Natural killer cell (primary cell): ENCODE measurements around the gene HTT-AS. TPM values are rescaled to one million over a fixed set of nuclear protein-coding genes. Genes with fewer than 3 reads are reported as not detected.

Experiments used
- ATAC-seq, 3 donors: fragments of 150-1000 bp in 2 of 3; fragments of 200-7000 bp in 1 of 3; cut with Tn5 transposase; 1 replicate in 1 of 3; 2 replicates in 2 of 3; pipeline ENCODE4 v1.10.0; 2021; ENCODE audit warnings: mild to moderate bottlenecking in 2 of 3, moderate library complexity in 2 of 3
- DNase-seq, 2 donors: peaks; one replicate each; pipeline versions ENCODE4 v3.0.0 to v3.0.0-alpha.2; 2013 to 2021; ENCODE audit warnings: mixed read lengths in 1 of 2
- H3K27ac ChIP-seq: one replicate; pipeline ENCODE4 v1.5.1; 2013; ENCODE audit warnings: mild to moderate bottlenecking, low read length
- H3K27me3 ChIP-seq: one replicate; pipeline ENCODE4 v1.6.1; 2013; ENCODE audit warnings: low read length; ENCODE audit not compliant: control insufficient read depth, insufficient read depth
- H3K36me3 ChIP-seq: one replicate; pipeline ENCODE4 v1.6.1; 2013; ENCODE audit warnings: low read length; ENCODE audit not compliant: control insufficient read depth, insufficient read depth
- H3K4me1 ChIP-seq: one replicate; pipeline ENCODE4 v1.6.1; 2013; ENCODE audit warnings: low read length; ENCODE audit not compliant: control insufficient read depth, insufficient read depth
- H3K4me3 ChIP-seq: one replicate; pipeline ENCODE4 v1.5.1; 2013; ENCODE audit warnings: low read length
- H3K9me3 ChIP-seq: one replicate; pipeline ENCODE4 v1.6.1; 2013; ENCODE audit warnings: low read length; ENCODE audit not compliant: control insufficient read depth, insufficient read depth
- H3K27ac Mint-ChIP-seq, 2 donors: one replicate each; pipeline ENCODE4 v1.8.0; 2022; ENCODE audit warnings: mild to moderate bottlenecking in 2 of 2, mixed read lengths in 2 of 2, moderate library complexity in 1 of 2
- H3K27me3 Mint-ChIP-seq, 2 donors: one replicate each; pipeline ENCODE4 v1.8.0; 2022; ENCODE audit warnings: low read depth in 2 of 2, mixed read lengths in 2 of 2
- H3K36me3 Mint-ChIP-seq: one replicate; pipeline ENCODE4 v1.8.0; 2022; ENCODE audit warnings: mixed read lengths
- H3K4me1 Mint-ChIP-seq, 2 donors: one replicate each; pipeline ENCODE4 v1.8.0; 2022; ENCODE audit warnings: mixed read lengths in 2 of 2
- H3K4me3 Mint-ChIP-seq: one replicate; pipeline ENCODE4 v1.8.0; 2022; ENCODE audit warnings: mild to moderate bottlenecking, moderate library complexity, mixed read lengths
- H3K9me3 Mint-ChIP-seq, 2 donors: one replicate each; pipeline ENCODE4 v1.8.0; 2022; ENCODE audit warnings: mixed read lengths in 2 of 2
- CTCF ChIP-seq: fragments of 200-600 bp; IDR thresholded peaks from one replicate; pipeline ENCODE4 v1.8.0; 2022; ENCODE audit warnings: antibody characterized with exemption
- WGBS: methylation state at CpG from one replicate; pipeline ENCODE4 v1.1.7; 2013; ENCODE audit warnings: missing lambda C conversion rate; ENCODE audit not compliant: insufficient coverage; 5-methylcytosine and 5-hydroxymethylcytosine counted together
- intact Hi-C: fragments of 100-400 bp; cut with micrococcal nuclease; formaldehyde crosslinking; loops from one replicate; pipeline ENCODE4 v1.14.2; 2022
- total RNA-seq, 4 donors: library from RNA; stranded (reverse); fragments of 120-200 nt in 1 of 4; gene quantifications; one replicate each; pipeline versions ENCODE4 v1.2.3 to v1.2.4, GENCODE V29; 2013 to 2022

HTT-AS gene
- total RNA-seq, 3 donors from 2014 or later (not counting 1 experiment from before 2014, with no cell fraction given): not detected

GRCh38 chr4:3037957-3038461 lies 36.3 kb downstream of the HTT-AS start:
- Mint-ChIP-seq H3K27ac (peak overlapping the region; percentile 72 to 74), H3K9me3 (no peaks in the 10 kb centered on the region), H3K27me3 (peaks cover 0 to 3% of the 10 kb centered on the region in 2 donors), H3K4me3 (peak overlapping the region; percentile 86), H3K36me3 (no peaks in the 10 kb centered on the region), H3K4me1 (peaks cover 51 to 52% of the 10 kb centered on the region in 2 donors)
- Histone ChIP-seq H3K9me3 (no peaks in the 10 kb centered on the region), H3K4me3 (no peak overlapping the region), H3K4me1 (peaks cover 54% of the 10 kb centered on the region), H3K36me3 (no peaks in the 10 kb centered on the region), H3K27ac (peak overlapping the region; percentile 11), H3K27me3 (no peaks in the 10 kb centered on the region)
- TF ChIP-seq CTCF: no peak
- intact Hi-C loops: loop anchor here (1.0 to 5.0 kb wide), 2 partner anchors 60 to 276 kb away; no protein-coding TSS in a partner anchor
- ATAC-seq (peak in 2 of 3 donors; percentile 3 to 23), DNase-seq (peak in 1 of 2 donors; percentile 36)
- WGBS: 5% methylated on average over 6 of the region's 6 CpGs

- intact Hi-C loops: loop anchor here (5.0 kb wide), 1 partner anchor 274 kb away; no protein-coding TSS in a partner anchor
- peaks cover 0 to 3% of the 10 kb centered on the region in 2 donors for H3K27me3 Mint-ChIP-seq
- ATAC-seq (no peak), DNase-seq (no peak)
- no peaks in the 10 kb centered on the region for H3K9me3 ChIP-seq
- H3K27ac Mint-ChIP-seq: peak overlapping the region in 1 of 2 donors; percentile 74
- H3K4me1 Mint-ChIP-seq: peaks cover 37 to 38% of the 10 kb centered on the region in 2 donors
- H3K36me3 Mint-ChIP-seq: no peaks in the 10 kb centered on the region
- WGBS: 89% methylated on average over 21 of the region's 21 CpGs
- no peaks in the 10 kb centered on the region for H3K36me3 ChIP-seq
- no peaks in the 10 kb centered on the region for H3K9me3 Mint-ChIP-seq
- no peak overlapping the region for H3K4me3 ChIP-seq
- H3K4me1 ChIP-seq: peaks cover 37% of the 10 kb centered on the region
- no peak for TF ChIP-seq CTCF
- H3K4me3 Mint-ChIP-seq: no peak overlapping the region
- no peaks in the 10 kb centered on the region for H3K27me3 ChIP-seq
- H3K27ac ChIP-seq: no peak overlapping the region
Measured at GRCh38 chr4:3036131-3036952, 38.0 kb downstream of the HTT-AS start.

- peaks cover 0 to 3% of the 10 kb centered on the region in 2 donors for H3K27me3 Mint-ChIP-seq
- 86% methylated on average over 6 of the region's 6 CpGs for WGBS
- no peaks in the 10 kb centered on the region for H3K9me3 Mint-ChIP-seq
- no peak overlapping the region for H3K27ac ChIP-seq
- no peak overlapping the region for H3K4me3 Mint-ChIP-seq
- H3K27ac Mint-ChIP-seq: no peak overlapping the region
- no peaks in the 10 kb centered on the region for H3K36me3 Mint-ChIP-seq
- intact Hi-C loops: loop anchor here (5.0 kb wide), 1 partner anchor 273 kb away; no protein-coding TSS in a partner anchor
- peaks cover 31 to 34% of the 10 kb centered on the region in 2 donors for H3K4me1 Mint-ChIP-seq
- H3K27me3 ChIP-seq: no peaks in the 10 kb centered on the region
- no peaks in the 10 kb centered on the region for H3K36me3 ChIP-seq
- no peaks in the 10 kb centered on the region for H3K9me3 ChIP-seq
- no peak for ATAC-seq
- no peak overlapping the region for H3K4me3 ChIP-seq
- peaks cover 31% of the 10 kb centered on the region for H3K4me1 ChIP-seq
- DNase-seq: no peak
- TF ChIP-seq CTCF: no peak
Measured at GRCh38 chr4:3035674-3036073, 38.7 kb downstream of the HTT-AS start.
